ENCODE data around the gene LARGE1. TPM values are rescaled to one million over a fixed set of nuclear protein-coding genes. Genes with fewer than 3 reads are reported as not detected.

LARGE1 gene
- total and polyA plus RNA-seq, 9 of the 15 experiments (the other 6 are each of a cell fraction or from before 2014, with no cell fraction given) = 0.01 to 0.66 (median 0.14) TPM; not detected in 2

DNA sequence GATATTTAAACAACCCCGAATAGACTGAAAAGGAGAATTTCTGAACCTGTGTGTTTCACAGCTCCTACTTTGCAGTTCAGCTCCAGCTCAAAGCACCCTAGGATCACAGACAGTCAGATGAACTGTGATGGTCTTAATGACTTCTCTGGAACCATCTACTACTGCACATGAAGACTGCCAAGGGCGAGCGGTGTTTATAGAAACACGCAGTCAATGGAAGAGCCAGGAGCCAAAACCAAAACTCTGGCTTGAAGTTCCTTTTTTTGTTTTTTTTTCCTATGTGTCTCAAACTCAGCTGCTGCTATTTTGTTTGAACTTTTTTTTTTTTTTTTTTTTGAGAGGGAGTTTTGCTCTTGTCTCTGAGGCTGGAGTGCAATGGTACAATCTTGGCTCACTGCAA lies 479.5 kb downstream of the LARGE1 start:
- TF ChIP-seq ZFPM2 (CRISPR knock-in tag; IDR thresholded peaks at IDR 0.05) = no peak
- TF ChIP-seq STAT6 (CRISPR knock-in tag; IDR thresholded peaks at IDR 0.05) = no peak
- no peak for TF ChIP-seq ATF3 (IDR thresholded peaks at IDR 0.05)
- TF ChIP-seq ATF3 (CRISPR knock-in tag; conservative IDR thresholded peaks at IDR 0.05) = no peak
- no peak for TF ChIP-seq BHLHE40 (IDR thresholded peaks at IDR 0.05; ENCODE audit: low read length)
- TF ChIP-seq, protein P1, sequence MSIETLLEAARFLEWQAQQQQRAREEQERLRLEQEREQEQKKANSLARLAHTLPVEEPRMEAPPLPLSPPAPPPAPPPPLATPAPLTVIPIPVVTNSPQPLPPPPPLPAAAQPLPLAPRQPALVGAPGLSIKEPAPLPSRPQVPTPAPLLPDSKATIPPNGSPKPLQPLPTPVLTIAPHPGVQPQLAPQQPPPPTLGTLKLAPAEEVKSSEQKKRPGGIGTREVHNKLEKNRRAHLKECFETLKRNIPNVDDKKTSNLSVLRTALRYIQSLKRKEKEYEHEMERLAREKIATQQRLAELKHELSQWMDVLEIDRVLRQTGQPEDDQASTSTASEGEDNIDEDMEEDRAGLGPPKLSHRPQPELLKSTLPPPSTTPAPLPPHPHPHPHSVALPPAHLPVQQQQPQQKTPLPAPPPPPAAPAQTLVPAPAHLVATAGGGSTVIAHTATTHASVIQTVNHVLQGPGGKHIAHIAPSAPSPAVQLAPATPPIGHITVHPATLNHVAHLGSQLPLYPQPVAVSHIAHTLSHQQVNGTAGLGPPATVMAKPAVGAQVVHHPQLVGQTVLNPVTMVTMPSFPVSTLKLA (conservative IDR thresholded peaks at IDR 0.05) = no peak
- no peak for TF ChIP-seq MTA2 (IDR thresholded peaks at IDR 0.05; ENCODE audit: low read depth)
- no peak for TF ChIP-seq ZFP30 (CRISPR knock-in tag; IDR thresholded peaks at IDR 0.05; ENCODE audit: borderline replicate concordance)
- ATAC-seq (no peak), FAIRE-seq (no peak), DNase-seq (ENCODE audit: extremely low read depth in 1 of 4, low spot score in 3 of 4) (no peak)
- H3K36me3 ChIP-seq (ENCODE audit: control insufficient read depth, insufficient read depth, low read length) = no peaks in the 10 kb centered on the region
- no peak overlapping the region for H3K27ac ChIP-seq (ENCODE audit: extremely low read depth, low read depth, low read length)
- H3K27me3 ChIP-seq (ENCODE audit: control insufficient read depth in 2 of 2, insufficient read depth in 2 of 2, low read length in 2 of 2) = no peaks in the 10 kb centered on the region
- no peaks in the 10 kb centered on the region for H3K4me1 ChIP-seq (replicated peaks in 1 of 2; ENCODE audit: control insufficient read depth in 2 of 2, insufficient read depth in 2 of 2, low read length in 2 of 2)
- ChIA-PET POLR2A (no interaction called here), CTCF (ENCODE audit: low intra/inter-chr PET ratio) (no interaction called here)
- no peak overlapping the region for H3K4me2 ChIP-seq (ENCODE audit: insufficient read depth, low read length)
- no peaks in the 10 kb centered on the region for H3K79me2 ChIP-seq (ENCODE audit: control insufficient read depth, insufficient read depth, low read length)
- H3K9ac ChIP-seq (ENCODE audit: insufficient read depth in 1 of 2, low read depth in 2 of 2, low read length in 2 of 2) = no peak overlapping the region
- no peaks in the 10 kb centered on the region for H3K9me1 ChIP-seq (ENCODE audit: control insufficient read depth, insufficient read depth, low read length)
- H3K9me3 ChIP-seq (replicated peaks; ENCODE audit: control insufficient read depth, insufficient read depth, low read depth, low read length) = no peaks in the 10 kb centered on the region
- WGBS (ENCODE audit: insufficient coverage, low coverage, missing lambda C conversion rate) = 0% methylated on average over 4 of the region's 4 CpGs
- BruUV-seq (replicated peaks) = no TSS peak
- no peak overlapping the region for H3K4me3 ChIP-seq
- no peaks in the 10 kb centered on the region for H4K20me1 ChIP-seq (replicated peaks; ENCODE audit: control insufficient read depth, insufficient read depth, low read length)
- intact Hi-C loops (cut with micrococcal nuclease) = no loop called here
- in situ Hi-C loops (cut with MboI) = no loop called here
- H2AFZ ChIP-seq (ENCODE audit: low read depth, low read length) = no peak overlapping the region

Data from K562 (cell line).